Epidermal melanocyte (primary cell): ENCODE measurements around the gene OXTR.
"Not testable (repeated sequence)": the region's sequence is repeated elsewhere in the genome, so short reads cannot be mapped to it uniquely, and the experiment has no call there.

ENCODE experiments used
- DNase-seq: peaks from one replicate; pipeline ENCODE4 v3.0.0; 2011; ENCODE audit warnings: low spot score; ENCODE audit not compliant: insufficient read length

OXTR gene

GRCh38 chr3:8743021-8743601, 26.3 kb downstream of the OXTR start:
- DNase-seq, result no peak

DNA sequence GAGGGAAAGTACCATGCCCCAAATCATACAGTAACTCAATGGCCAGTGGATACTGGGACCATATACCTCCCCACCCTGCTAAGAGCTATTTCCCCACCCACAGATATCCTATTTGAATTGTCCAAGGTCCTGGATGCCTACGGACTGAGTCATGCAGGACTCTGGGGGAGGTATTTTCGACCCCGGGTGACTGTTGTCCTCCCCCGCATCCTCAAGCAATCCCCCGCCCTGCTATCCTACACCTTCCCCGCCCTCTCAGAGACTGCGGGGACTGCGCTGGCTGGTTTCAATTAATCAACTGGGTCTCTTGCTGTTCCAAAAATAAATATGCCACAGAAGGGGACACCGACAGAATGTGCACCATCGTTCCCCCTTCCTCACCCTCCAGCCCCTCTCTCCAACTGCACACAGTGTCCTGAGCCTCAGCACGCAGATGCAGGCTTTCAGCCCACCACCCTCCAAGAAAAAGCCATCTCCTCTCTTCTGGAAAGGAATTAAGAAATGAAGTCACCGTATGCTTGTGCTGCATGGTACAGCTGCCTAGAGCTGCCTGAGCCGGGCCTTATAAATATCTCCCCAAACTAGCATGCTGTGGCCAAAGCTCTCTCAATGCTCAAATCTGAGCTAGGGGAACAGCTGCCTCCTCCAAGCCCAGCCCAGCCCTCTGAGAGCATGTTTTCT, 27.7 kb downstream of the OXTR start:
- DNase-seq, result peak; percentile 44

GRCh38 chr3:8739757-8740504, 29.5 kb downstream of the OXTR start:
- peak; percentile 33 for DNase-seq

GRCh38 chr3:8738639-8739038, 30.8 kb downstream of the OXTR start:
- DNase-seq, result no peak

DNA sequence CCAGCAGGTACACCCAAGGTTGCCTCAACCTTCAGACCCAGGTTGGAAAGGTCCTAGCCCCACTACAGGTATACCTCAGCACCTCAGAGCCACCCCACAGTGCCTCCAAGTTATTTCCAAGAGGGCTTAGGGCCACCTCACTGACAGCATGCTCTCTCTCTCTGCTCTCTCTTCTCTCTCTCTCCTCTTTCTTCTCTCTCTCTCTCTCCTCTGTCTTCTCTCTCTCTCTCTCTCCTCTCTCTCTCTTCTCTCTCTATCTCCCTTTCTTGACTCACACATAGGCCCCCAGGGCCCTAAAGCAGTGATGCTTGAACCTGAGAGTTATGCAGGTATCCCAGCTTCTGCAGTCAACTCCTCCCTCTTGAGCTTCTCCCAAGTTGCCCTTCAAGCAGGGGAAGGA, 31.6 kb downstream of the OXTR start:
- DNase-seq, result no peak

GRCh38 chr3:8737301-8737700, 32.1 kb downstream of the OXTR start:
- DNase-seq, result no peak

DNA sequence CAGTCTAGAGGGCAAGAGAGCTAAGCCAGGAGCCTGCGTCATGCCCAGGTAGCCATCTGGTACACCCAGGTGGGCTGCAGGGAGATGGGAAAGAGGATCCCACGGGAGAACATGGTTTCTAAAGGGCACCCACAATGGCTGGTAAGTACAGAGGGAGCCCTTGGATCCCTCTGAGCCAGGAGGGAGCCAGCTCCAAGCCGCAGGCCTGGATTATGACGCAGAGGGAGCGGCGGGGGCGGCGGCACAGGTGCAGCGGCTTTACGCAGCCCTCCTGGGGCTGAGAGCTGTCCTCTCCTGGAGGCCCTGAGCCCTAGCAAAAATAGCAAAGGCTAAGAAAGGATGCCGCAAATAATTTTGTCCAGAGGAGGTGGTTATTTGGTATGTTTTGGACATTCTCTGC, 33.0 kb downstream of the OXTR start:
- DNase-seq, result no peak

DNA sequence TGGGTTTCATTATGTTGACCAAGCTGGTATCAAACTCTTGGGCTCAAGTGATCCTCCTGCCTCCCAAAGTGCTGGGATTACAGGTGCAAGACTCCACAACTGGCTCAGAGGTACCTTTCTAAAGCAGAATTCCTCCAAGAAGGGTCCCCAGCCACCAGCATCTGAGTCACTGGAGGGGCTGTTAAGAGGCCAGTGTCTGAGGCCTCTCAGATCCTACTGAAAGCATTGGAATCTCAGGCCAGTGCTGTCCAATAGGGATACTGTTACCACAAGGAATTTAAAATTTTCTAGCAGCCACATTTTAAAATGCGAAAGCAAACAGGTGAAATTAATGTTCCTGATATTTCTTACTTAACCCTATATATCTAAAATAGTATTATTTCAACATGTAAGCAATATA, 34.5 kb downstream of the OXTR start:
- no peak for DNase-seq

DNA sequence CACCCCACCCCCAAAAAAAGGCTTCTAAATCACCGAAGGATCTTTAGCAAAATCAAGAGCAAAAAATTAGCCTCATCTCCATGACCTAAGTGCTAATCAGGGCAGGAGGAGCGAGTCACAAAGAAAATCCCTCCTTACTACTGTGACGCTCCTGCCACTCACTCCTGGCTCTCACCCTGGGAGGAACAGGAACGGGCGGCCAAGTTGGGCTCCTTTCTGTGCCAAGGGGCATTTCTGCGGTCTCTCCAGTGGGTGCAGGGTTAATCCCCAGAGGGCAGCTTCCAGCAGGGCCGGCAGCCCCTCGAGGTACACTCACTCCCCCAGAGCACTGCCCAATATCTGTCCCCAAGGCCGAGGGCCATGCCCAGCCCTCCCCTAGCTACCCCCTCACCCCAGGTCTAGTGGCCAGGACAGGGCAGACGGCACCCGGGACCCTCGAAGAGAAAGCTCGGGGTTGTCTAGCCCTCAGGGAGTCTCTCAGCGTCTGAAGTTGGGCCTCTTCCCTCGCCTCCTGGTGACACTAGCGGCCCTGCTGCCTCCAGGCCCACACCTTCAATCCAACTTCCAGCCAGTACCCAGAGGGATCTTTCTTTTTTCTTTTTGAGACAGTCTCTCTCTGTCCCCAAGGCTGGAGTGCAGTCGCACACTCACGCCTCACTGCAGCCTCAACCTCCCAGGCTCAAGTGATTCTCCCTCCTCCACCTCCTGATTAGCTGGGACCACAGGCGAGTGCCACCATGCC, 35.1 kb downstream of the OXTR start:
- no peak for DNase-seq

GRCh38 chr3:8733332-8734094, 35.9 kb downstream of the OXTR start, which contains the start of gene CAV3:
TSS of gene CAV3 (plus strand) at chr3:8733802. CDS start at chr3:8733877, 75 bp downstream.
- no peak for DNase-seq

- no peak for DNase-seq
Observed at GRCh38 chr3:8732413-8732812, 37.0 kb downstream of the OXTR start.

DNA sequence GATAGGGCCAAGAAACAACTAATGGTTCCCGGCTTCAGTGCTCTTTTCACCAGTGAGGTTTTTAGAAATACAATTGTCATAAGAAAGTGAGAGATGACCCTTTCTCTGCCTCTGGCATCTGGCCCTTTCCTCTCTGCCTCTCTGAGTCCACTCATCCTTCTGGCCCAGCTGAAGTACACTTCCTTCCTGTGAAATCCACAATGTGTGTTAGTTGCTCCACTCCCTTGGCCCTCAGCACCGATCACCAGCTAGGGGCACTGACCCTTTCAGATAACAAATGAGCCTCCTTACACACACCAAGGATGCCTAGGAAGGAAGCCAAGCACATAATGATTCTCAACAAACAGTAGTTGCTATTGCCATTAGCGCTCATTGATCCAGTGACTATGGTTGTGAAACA, 38.8 kb downstream of the OXTR start:
- DNase-seq, result no peak

DNA sequence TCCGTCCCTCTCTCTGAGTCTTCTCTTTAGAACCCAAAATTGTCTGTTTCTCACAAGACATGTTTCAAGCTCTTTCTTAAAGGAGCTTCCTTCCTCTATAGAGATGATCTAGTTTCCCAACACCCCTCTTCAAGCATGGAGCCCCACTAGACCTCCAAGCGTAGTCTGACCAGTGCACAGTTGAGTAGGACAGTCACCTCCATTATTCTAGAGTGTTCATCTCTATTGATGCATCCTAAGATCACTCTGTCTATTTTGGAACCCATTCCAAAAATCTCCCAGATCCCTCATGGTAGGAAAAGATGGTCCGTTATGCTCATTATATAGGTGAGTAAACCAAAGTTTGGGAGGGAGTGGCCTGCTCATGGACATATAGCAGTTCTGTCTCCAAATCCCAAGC, 39.9 kb downstream of the OXTR start:
- no peak for DNase-seq

DNA sequence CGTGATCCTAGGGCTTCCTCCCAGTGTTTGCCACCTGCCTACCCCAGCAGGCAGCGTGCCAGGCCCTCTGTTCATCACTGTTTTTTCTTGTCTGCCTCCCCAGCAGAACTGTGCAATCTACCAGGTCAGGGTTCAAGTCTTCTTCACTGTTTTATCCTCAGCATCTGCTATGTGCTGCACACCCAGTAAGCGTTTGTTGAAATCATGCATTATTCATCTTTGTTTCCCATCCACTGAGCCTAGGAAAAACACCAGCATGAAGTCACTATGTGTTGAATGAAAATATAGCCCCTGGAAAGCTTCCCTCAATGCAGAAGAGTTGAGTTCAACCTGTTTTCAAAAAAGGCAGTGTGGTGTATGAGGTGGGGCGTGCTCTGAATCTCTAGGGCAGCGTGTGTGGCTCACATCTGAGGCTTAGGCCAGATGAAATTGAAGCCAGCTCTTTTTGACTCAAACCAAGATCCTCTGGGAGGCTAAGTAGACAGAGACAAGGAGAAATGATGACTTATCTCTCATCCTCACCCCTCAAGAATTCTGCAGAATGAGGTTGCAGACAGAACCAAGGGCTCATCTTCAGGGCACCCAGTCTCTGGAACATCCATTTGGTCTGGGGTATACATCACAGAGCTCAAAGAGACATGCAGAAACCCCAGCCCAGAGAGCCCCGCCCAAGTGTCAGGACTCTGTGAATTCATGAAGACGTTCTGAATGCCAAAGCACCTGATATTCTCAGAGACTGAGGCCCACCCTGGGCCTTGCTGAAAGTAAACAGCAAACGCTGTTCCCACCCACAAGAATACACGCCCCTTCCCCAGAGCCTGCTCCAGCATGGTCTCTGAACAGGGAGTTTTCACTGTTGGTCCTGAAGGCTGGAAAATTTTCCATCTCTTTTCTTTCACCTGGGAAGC, 41.6 kb downstream of the OXTR start:
- no peak for DNase-seq

- DNase-seq, result no peak
Observed at GRCh38 chr3:8724108-8724752, 45.2 kb downstream of the OXTR start.

- no peak for DNase-seq
Observed at GRCh38 chr3:8723612-8724011, 45.8 kb downstream of the OXTR start.

GRCh38 chr3:8722808-8723207, 46.6 kb downstream of the OXTR start:
- no peak for DNase-seq

- DNase-seq, result not testable (repeated sequence)
Observed at GRCh38 chr3:8715757-8716156, 53.7 kb downstream of the OXTR start.

- DNase-seq, result no peak
Observed at GRCh38 chr3:8713901-8714759, 55.3 kb downstream of the OXTR start.
